ENCODE measurements around the gene ALG1. TPM values are rescaled to one million over a fixed set of nuclear protein-coding genes. Genes with fewer than 3 reads are reported as not detected.

ALG1 gene
- polyA plus RNA-seq, 2 of the 4 experiments (the other 2 are of a cell fraction), result 30.9 to 33.4 TPM

DNA sequence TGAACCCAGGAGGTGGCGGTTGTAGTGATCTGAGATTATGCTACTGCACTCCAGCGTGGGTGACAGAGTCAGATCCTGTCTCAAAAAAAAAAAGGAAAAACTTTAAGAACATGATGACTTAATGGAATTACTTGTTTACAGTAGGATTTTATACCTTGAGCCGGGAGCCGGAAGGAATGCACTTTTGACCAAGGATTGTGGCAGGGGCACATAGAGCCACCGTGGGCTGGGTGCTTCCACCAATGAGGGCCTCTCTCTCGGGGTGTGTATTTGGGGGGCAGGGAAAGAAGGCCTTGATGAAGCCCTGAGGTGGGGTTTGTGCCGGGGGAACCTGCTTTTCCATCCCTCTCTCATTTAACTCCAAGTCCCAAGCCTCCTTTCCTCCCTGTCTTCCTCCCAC, 31.2 kb upstream of the ALG1 start (continued):
- TF ChIP-seq, protein P1, sequence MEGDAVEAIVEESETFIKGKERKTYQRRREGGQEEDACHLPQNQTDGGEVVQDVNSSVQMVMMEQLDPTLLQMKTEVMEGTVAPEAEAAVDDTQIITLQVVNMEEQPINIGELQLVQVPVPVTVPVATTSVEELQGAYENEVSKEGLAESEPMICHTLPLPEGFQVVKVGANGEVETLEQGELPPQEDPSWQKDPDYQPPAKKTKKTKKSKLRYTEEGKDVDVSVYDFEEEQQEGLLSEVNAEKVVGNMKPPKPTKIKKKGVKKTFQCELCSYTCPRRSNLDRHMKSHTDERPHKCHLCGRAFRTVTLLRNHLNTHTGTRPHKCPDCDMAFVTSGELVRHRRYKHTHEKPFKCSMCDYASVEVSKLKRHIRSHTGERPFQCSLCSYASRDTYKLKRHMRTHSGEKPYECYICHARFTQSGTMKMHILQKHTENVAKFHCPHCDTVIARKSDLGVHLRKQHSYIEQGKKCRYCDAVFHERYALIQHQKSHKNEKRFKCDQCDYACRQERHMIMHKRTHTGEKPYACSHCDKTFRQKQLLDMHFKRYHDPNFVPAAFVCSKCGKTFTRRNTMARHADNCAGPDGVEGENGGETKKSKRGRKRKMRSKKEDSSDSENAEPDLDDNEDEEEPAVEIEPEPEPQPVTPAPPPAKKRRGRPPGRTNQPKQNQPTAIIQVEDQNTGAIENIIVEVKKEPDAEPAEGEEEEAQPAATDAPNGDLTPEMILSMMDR (IDR thresholded peaks at IDR 0.05), result no peak
- no peak for TF ChIP-seq HDAC2 (IDR thresholded peaks at IDR 0.05)
- TF ChIP-seq PHF8 (IDR thresholded peaks at IDR 0.05; ENCODE audit: borderline replicate concordance, low read depth), result no peak
- no peak for TF ChIP-seq JUNB (IDR thresholded peaks at IDR 0.05)

DNA sequence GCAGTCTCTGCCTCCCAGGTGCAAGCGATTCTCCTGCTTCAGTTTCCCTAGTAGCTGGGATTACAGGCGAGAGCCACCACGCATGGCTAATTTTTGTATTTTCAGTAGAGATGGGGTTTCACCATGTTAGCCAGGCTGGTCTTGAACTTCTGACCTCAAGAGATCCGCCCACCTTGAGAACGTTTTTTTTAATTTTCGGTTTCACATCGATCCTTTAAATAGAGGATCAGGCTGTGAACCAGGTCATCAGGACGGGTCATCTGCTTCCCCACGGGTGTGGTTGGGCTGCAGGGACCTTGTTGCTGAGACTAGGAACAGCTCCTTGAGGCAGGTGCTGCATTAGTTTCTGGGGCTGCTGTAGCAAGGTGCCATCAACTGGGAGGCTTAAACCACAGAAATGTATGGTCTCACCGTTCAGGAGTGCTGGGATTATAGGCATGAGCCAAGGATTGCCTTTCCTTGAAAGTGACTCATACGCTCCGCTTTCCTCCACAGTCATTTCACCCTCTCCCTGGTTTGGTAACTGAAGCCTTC, 30.0 kb upstream of the ALG1 start:
- H3K4me1 ChIP-seq, result peaks cover 3% of the 10 kb centered on the region; the same call in 1 of the 3 replicates
- POLR2A ChIA-PET, result no interaction called here
- H3K27ac ChIP-seq, result no peak overlapping the region
- FAIRE-seq (no peak), ATAC-seq (peak; percentile 72 to 78), DNase-seq (ENCODE audit: low read depth in 1 of 2, low spot score in 1 of 2) (no peak)
- peak overlapping the region; percentile 21; the same call in 1 of the 3 replicates for H3K4me2 ChIP-seq
- H3K9me3 ChIP-seq, result no peaks in the 10 kb centered on the region
- WGBS (ENCODE audit: missing lambda C conversion rate), result 25% methylated on average over 12 of the region's 12 CpGs
- CTCF ChIA-PET, result interaction anchor here (0.9 to 1.3 kb wide), 2 partner anchors 17 to 23 kb away, joined by 3 to 4 read pairs; no protein-coding TSS in a partner anchor
- H3K4me3 ChIP-seq, result no peak overlapping the region
- TF ChIP-seq, protein P2, sequence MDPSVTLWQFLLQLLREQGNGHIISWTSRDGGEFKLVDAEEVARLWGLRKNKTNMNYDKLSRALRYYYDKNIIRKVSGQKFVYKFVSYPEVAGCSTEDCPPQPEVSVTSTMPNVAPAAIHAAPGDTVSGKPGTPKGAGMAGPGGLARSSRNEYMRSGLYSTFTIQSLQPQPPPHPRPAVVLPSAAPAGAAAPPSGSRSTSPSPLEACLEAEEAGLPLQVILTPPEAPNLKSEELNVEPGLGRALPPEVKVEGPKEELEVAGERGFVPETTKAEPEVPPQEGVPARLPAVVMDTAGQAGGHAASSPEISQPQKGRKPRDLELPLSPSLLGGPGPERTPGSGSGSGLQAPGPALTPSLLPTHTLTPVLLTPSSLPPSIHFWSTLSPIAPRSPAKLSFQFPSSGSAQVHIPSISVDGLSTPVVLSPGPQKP (IDR thresholded peaks at IDR 0.05; ENCODE audit: low read depth, low read length), result no peak
- TF ChIP-seq FOSL2 (IDR thresholded peaks at IDR 0.05) (no peak), FOSL2 (CRISPR knock-in tag; IDR thresholded peaks at IDR 0.05) (peak; percentile 36; the same call in 1 of the 2 replicates)

DNA sequence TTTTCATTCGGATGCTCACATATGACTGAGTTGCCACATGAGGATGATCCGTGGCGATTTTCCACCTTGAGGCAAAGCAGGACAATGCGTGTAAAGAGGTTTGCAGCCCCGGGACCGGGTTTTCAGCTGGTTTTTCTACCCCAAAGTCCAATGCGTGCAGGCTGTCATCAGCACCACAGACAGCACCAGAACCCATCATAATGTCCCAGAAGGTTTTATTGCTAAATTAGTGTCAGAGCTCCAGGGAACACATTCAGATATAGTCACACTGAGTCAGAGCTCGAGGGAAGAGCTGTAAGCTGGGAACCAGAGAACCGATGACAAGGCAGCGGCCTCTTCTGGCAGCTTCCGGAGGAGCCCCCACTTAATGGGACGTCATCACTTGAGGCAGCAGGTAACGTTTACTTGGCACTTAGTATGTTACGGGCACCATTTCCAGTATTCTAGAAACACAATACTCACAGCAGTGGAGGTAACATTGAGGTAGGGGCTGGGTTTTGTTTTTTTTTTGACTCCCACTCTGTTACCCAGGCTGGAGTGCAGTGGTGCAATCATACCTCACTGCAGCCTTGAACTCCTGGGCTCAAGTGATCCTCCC, 29.0 kb upstream of the ALG1 start:
- ChIA-PET CTCF (interaction anchor here (0.8 to 1.3 kb wide), 4 partner anchors 15 to 22 kb away, joined by 3 to 7 read pairs (median 4); no protein-coding TSS in a partner anchor), POLR2A (interaction anchor here (0.6 to 1.2 kb wide), 2 partner anchors 8 to 427 kb away, joined by 4 to 5 read pairs; partner anchors contain the start of gene NAGPA)
- no peak overlapping the region for H3K4me3 ChIP-seq
- FAIRE-seq (no peak), DNase-seq (ENCODE audit: low read depth in 1 of 2, low spot score in 1 of 2) (no peak), ATAC-seq (peak; percentile 48 to 62; a peak in 5 of 6 replicates)
- TF ChIP-seq, protein P3, sequence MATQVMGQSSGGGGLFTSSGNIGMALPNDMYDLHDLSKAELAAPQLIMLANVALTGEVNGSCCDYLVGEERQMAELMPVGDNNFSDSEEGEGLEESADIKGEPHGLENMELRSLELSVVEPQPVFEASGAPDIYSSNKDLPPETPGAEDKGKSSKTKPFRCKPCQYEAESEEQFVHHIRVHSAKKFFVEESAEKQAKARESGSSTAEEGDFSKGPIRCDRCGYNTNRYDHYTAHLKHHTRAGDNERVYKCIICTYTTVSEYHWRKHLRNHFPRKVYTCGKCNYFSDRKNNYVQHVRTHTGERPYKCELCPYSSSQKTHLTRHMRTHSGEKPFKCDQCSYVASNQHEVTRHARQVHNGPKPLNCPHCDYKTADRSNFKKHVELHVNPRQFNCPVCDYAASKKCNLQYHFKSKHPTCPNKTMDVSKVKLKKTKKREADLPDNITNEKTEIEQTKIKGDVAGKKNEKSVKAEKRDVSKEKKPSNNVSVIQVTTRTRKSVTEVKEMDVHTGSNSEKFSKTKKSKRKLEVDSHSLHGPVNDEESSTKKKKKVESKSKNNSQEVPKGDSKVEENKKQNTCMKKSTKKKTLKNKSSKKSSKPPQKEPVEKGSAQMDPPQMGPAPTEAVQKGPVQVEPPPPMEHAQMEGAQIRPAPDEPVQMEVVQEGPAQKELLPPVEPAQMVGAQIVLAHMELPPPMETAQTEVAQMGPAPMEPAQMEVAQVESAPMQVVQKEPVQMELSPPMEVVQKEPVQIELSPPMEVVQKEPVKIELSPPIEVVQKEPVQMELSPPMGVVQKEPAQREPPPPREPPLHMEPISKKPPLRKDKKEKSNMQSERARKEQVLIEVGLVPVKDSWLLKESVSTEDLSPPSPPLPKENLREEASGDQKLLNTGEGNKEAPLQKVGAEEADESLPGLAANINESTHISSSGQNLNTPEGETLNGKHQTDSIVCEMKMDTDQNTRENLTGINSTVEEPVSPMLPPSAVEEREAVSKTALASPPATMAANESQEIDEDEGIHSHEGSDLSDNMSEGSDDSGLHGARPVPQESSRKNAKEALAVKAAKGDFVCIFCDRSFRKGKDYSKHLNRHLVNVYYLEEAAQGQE (IDR thresholded peaks at IDR 0.05), result peak; percentile 59; the same call in 1 of the 2 replicates
- TF ChIP-seq NFE2L2 (conservative IDR thresholded peaks at IDR 0.05; ENCODE audit: low read length), result no peak
- H3K27ac ChIP-seq, result no peak overlapping the region
- H3K9me3 ChIP-seq, result no peaks in the 10 kb centered on the region
- WGBS (ENCODE audit: missing lambda C conversion rate), result 17% methylated on average over 14 of the region's 14 CpGs
- peak overlapping the region; percentile 2; the same call in 1 of the 3 replicates for H3K4me2 ChIP-seq
- peaks cover 3% of the 10 kb centered on the region; the same call in 1 of the 3 replicates for H3K4me1 ChIP-seq

DNA sequence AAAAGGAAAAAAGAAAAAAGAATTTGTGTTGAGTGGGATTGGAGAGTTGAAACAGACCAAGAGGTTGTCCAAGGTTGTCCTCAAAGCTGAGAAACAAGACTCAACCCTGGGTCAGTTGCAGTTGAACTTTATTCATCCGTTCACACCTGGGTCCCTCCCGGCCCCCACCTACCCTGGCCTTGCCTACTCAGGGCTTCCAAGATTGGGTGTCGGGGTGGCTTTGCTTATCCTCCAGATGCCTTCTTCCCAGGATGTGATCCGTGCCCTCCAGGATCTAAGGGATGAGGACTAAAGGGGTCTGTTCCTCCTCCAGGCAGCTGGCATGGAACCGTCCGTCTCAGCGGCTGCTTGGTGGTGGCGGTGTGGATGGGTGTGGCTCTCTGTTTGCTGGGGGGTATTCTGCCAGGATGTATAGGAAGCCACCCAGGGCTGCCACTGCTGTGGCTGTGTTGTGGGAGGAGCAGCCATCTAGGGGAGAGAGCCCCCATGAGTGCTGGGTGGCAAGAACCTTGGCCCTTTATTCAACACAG, 27.6 kb upstream of the ALG1 start:
- no peak for FAIRE-seq
- TF ChIP-seq RNF2 (IDR thresholded peaks at IDR 0.05; ENCODE audit: borderline replicate concordance, low read depth) (no peak), MYC (IDR thresholded peaks at IDR 0.05; ENCODE audit: borderline replicate concordance, low read length) (no peak), ZC3H11A (IDR thresholded peaks at IDR 0.05) (no peak), CEBPB (IDR thresholded peaks at IDR 0.05) (no peak), RCOR1 (IDR thresholded peaks at IDR 0.05; ENCODE audit: low read depth, low read length) (no peak), HDAC2 (IDR thresholded peaks at IDR 0.05) (no peak), CBX8 (IDR thresholded peaks at IDR 0.05) (no peak), NR3C1 (IDR thresholded peaks at IDR 0.05) (no peak), MAZ (IDR thresholded peaks at IDR 0.05; ENCODE audit: borderline replicate concordance, low read depth, low read length) (no peak), EHMT2 (IDR thresholded peaks at IDR 0.05; ENCODE audit: low read depth) (no peak)
- TF ChIP-seq, protein P4, sequence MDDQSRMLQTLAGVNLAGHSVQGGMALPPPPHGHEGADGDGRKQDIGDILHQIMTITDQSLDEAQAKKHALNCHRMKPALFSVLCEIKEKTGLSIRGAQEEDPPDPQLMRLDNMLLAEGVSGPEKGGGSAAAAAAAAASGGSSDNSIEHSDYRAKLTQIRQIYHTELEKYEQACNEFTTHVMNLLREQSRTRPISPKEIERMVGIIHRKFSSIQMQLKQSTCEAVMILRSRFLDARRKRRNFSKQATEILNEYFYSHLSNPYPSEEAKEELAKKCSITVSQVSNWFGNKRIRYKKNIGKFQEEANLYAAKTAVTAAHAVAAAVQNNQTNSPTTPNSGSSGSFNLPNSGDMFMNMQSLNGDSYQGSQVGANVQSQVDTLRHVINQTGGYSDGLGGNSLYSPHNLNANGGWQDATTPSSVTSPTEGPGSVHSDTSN (IDR thresholded peaks at IDR 0.05), result no peak
- TF ChIP-seq, protein P1 (IDR thresholded peaks at IDR 0.05), result no peak
- peaks cover 3% of the 10 kb centered on the region; the same call in 1 of the 3 replicates for H3K4me1 ChIP-seq
- WGBS (ENCODE audit: missing lambda C conversion rate), result 58% methylated on average over 8 of the region's 8 CpGs
- POLR2A ChIA-PET, result no interaction called here
- CTCF ChIA-PET, result interaction anchor here (0.6 to 1.0 kb wide), 4 partner anchors 13 to 387 kb away, joined by 3 to 5 read pairs (median 4); no protein-coding TSS in a partner anchor
- H3K27ac ChIP-seq, result no peak overlapping the region
- ATAC-seq, result no peak
- H3K4me3 ChIP-seq, result no peak overlapping the region
- H3K9me3 ChIP-seq, result no peaks in the 10 kb centered on the region
- no peak for DNase-seq (ENCODE audit: low read depth in 1 of 2, low spot score in 1 of 2)
- no peak overlapping the region for H3K4me2 ChIP-seq
